DND-41 (cell line): ENCODE measurements around the gene DNAH17.

Experiments used
- CTCF ChIP-seq: IDR thresholded peaks from 2 replicates; pipeline ENCODE4 v1.5.1; 2012; ENCODE audit warnings: borderline replicate concordance, low read length, moderate library complexity, mild to moderate bottlenecking; ENCODE audit not compliant: poor library complexity, severe bottlenecking; ENCODE audit errors: extremely low read depth
- EZH2 ChIP-seq: IDR thresholded peaks from 3 replicates; pipeline ENCODE4 v1.6.1; 2012; ENCODE audit warnings: borderline replicate concordance, low read depth, mild to moderate bottlenecking, moderate library complexity, low read length, inconsistent platforms; ENCODE audit not compliant: severe bottlenecking

- no peak for TF ChIP-seq CTCF
- TF ChIP-seq EZH2 = no peak
Observed at GRCh38 chr17:78524870-78525510, 52.2 kb downstream of the DNAH17 start.
